CMK (cell line): ENCODE measurements around the gene SPAG4.

Experiments used
- DNase-seq: peaks from one replicate; pipeline ENCODE4 v3.0.0-alpha.2; 2010; ENCODE audit warnings: low read depth

The SPAG4 gene

DNA sequence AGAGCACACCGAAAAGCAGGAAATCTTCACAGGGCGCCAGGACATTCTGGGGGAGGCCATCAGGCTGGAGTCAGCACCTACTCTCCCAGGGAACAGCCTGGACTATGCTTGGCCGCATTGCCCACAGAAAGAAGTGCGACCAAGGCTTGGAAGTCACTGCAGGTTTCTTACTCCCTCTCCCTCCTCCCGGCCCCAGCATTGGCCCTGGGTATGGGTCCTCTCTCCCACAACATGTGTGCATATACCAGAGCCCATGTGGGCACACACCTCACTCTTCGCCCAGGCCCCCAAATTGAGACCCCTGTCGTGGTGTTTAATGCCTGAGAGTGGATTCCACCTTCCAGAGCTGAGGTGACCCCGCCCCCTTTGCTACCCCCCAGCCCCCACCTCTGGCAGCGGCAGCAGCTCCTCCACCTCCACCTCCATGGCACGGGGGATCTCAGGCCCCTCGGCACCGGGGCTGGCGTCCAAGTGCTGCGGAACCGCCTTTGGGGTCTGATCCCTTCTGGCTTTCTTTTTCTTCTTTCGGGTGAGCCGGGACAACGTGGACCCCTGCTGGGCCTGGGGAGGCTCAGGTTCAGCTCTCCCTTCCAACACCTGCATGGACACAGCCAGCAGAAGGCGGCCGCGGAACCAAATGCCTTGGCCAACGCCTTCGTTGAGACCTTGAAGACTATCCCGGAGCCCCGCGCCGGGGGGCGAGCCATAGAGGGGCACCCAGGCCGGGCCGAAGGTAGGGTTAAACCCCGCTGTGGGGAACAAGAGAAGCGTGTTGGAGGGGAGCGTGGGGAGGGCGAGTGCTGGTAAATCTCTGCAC lies 15.2 kb upstream of the SPAG4 start:
- no peak for DNase-seq

GRCh38 chr20:35600993-35601973 lies 14.3 kb upstream of the SPAG4 start:
- no peak for DNase-seq

- no peak for DNase-seq
These were observed 13.6 kb upstream of the SPAG4 start for GRCh38 chr20:35601990-35602389.

DNA sequence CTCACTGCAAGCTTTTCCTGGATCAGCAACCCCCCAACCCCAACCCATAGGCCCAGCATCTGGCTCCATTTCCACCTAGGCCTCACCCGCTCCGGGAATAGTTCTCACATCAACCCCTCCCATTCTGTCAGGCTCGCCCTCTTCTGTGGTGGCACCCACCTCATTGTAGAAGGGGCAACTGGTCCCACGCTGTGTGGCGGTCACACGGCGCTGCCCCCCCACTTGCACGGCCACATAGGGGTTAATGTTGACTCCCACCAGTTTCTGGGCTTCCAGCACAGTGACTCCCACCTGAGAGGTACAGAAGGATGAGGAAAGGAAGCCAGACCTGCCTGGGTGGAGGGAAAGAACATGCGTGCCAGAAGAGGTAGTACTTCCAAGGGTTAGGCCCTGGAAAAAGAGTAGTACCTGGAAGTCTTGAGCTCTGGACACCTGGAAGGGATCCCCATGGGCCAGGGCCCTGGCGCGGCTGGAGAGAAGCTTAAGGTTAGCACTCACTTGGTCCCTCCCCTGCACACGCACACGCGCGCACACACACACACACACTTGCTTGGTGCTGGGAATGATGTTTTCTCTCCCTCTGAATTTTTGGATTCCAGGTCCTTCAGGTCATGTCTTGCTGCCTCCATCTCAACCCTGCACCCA lies 12.7 kb upstream of the SPAG4 start:
- DNase-seq = no peak

- DNase-seq = no peak
These were observed 11.8 kb upstream of the SPAG4 start for GRCh38 chr20:35603695-35604448.

DNA sequence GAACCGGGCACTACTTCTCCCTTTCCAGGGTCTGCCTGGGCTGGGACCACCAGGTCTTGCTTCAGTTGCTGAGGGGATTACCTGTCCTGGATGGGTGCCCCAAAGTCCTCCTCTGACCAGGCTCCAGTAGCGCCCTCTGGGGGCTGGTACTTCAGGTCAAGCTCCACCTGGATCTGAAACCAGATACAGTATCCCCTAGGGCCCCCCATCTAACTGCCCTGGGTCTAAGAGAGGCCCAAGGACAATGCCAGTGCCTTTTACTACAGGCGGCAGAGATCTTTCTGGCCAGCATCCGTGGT lies 11.2 kb upstream of the SPAG4 start:
- no peak for DNase-seq

DNA sequence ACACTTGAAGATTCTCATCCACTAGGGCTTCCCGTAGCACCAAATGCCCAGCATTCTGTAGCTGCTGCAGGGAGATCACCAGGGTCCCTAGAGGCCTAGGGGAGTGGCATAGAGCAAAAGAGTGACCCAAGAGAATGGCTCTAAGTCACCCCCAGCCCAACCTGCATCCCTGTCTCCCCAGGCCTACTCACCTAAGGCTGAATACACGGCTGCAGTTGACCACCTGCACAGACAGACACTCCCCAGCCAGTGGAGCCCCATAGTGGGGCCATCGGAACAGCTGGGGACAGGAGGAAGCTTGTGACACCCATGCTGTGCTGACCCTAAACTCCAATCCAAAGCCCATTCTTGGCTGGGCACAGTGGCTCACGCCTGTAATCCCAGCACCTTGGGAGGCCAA lies 9.5 kb upstream of the SPAG4 start:
- no peak for DNase-seq

- no peak for DNase-seq
These were observed 8.5 kb upstream of the SPAG4 start for GRCh38 chr20:35607003-35607735.

DNA sequence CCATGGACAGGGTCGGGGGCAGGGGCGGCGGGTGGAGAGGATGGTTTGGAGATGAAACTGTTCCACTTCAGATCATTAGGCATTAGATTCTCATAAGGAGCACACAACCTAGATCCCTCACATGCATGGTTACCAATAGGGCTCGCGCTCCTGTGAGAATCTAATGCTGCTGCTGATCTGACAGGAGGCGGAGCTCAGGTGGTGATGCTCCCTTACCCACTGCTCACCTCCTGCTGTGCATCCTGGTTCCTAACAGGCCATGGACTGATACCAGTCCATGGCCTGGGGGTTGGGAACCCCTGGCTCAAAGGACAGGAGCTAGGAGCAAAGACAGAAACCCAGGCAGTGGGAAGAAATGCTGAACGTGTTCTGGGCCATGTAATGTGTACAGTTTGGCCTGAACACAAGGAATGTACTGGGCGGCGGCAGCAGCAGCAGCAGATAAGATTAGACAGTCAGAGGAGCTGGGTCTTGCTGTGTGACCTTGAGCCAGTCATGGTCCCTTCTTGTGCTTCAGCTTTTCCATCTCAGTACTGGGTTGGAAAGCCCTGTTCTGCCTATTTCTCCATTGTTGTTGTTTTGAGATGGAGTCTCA lies 4.7 kb upstream of the SPAG4 start:
- no peak for DNase-seq

GRCh38 chr20:35611482-35611881 lies 4.1 kb upstream of the SPAG4 start:
- no peak for DNase-seq

DNA sequence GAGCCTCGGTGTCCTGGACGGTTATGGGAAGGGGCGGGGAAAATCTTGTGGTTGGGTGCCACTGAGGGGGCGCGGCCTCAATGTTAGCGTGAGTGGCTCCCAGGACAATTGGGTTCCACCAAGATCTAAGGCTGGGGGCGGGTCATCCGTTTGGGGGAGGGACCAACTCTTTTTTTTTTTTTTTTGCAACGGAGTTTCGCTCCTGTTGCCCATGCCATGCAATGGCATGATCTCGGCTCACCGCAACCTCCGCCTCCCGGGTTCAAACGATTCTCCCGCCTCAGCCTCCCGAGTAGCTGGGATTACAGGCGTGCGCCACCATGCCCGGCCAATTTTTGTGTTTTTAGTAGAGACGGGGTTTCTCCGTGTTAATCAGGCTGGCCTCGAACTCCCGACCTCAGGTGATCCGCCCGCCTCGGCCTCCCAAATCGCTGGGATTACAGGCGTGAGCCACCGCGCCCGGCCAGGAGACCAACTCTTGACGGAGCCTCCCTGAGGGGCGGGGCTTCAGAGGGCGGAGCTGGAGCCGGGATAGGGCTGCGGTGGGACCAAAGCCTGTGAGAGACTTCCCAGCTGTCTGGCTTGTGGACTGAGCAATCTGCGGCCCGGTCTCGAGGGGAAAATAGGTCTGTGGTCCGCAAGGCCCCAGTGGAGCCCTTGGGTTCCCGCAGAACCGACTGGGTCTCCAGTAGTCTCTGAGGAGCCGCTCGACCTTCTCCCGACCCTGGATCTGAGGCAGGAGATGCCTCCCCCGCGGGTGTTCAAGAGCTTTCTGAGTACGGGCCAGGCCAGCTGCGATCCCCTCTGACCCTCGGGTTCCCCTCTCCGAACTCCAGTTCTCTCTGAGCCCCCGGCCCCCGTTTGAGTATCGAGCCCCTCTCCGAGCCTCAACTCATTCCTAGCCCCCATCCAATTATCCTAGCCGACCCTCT lies 1.1 kb downstream of the SPAG4 start:
- DNase-seq = peak; percentile 61

DNA sequence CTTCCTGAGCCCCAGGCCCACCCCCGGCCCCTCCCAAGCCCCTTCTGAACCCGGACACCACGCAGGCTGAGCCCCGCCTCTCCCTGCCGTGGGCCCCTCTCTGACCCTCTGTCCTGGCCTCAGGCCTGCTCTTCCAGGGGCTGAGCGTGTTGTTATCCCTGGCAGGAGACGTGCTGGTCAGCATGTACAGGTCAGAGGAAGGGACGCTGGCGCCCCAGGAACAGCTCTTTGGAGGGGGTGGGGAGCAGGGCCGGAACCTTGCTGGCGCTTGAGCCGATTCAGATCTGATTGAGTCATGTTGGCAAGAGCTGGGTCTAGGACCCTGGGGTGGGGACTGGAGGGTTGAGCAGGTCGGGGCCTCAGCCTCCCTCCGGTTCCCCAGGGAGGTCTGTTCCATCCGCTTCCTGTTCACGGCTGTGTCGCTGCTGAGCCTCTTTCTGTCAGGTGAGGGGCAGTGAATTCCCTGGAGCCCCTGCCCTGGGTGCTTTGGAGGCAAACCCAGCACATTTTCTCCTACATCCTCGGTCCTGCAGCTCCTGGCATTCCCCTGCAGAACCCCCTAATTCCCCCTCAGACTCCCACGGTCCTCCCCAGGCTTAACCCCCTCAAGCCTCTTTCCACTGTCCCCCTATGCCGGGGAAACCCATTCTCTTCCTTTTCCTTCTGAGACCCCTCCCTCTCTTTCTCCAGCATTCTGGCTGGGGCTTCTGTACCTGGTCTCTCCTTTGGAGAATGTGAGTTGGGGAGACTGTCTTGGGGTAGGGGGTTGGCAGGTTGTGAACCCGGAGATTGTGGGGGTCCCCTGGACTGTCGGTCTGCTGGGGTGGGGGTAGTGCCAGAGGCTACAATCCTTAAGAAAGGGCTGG lies 2.0 kb downstream of the SPAG4 start:
- DNase-seq = peak; percentile 54

DNA sequence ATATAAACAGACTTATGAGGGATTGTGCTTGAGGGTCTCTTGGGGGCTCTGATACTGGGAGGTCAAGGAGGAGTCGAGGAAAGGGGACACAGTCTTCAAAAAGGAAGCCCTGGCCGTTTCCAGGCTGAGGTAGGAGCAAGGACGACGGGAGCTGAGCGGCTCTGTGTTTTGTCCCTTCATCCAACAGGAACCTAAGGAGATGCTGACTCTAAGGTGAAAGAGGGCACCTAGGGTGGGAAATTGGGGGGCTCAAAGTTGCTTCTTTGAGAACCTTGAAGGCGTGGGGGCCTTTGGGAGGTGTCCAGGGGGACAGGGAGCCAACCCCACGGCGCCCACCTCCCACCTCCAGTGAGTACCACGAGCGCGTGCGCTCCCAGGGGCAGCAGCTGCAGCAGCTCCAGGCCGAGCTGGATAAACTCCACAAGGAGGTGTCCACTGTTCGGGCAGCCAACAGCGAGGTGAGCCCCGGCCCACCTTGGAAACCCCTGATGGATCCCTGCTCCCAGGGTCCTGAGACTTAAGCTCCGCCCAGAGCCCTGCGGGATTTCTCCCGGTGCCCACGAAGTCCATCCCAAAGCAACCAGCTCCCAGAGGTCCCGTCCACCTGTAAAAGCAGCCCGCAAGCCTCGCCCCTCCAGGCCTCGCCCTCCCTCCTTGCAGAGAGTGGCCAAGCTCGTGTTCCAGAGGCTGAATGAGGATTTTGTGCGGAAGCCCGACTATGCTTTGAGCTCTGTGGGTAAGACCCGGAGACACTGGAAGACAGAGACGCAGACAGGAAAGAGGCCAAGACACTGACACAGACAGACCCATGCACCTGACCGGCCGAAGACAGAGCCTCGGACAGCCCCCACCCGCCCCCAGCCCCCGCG lies 2.9 kb downstream of the SPAG4 start:
- no peak for DNase-seq

DNA sequence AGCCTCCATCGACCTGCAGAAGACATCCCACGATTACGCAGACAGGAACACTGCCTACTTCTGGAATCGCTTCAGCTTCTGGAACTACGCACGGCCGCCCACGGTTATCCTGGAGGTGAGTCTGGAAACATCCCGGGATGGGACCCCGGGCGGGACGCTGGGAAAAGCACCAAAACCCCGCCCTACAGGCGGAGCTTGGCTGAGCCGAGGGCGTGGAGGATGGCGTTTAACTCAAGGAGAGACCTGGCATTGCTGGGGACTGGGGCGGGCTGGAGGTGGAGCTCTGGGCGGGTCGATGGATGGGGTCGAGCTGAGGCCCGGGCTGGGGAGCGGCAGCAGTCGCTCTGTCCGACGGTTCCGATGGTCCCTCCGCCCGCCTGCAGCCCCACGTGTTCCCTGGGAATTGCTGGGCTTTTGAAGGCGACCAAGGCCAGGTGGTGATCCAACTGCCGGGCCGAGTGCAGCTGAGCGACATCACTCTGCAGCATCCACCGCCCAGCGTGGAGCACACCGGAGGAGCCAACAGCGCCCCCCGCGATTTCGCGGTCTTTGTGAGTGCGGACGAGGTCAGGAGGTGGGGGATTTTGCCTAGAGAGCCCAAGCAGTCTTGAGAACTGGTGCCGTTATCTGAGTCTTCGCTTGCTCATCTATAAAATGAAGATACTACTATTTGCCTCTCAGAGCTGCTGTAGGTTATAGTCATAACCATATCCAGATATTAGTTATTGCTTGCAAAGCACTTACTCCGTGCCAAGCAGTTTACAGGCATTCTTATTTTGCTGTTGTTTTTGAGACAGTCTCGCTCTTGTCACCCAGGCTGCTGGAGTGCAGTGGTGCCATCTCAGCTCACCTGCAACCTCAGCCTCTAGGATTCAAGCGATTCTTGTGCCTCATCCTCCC lies 3.8 kb downstream of the SPAG4 start:
- no peak for DNase-seq

DNA sequence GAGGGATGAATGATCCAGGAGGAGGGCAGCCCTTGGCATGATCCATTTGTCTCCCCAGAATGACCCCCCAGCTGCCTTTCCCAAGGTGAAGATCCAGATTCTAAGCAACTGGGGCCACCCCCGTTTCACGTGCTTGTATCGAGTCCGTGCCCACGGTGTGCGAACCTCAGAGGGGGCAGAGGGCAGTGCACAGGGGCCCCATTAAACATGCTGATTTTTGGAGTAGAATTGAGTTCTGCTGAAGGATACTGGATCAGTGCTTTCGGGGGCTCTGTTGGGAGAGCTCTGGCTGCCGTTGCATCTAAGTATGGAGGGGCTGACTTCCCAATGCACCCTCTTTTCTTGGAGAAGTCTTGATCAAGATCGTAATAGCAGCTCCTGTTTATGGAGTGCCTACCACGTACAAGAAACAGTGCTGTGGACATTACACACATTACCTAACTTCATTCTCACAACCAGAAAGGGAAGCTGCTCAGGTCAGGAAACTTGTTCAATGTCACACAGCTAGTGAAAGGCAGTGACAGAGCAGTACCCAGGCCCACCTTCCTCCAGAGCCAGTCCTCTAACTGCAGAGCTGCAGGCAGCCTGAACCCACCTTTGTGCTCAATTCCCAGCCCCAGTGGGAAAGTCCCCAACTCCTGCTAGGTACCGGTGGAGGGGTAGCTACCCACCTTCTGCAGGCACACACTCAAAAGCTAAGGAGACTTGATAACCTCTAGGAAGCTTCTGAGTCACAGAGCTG lies 5.4 kb downstream of the SPAG4 start:
- no peak for DNase-seq

GRCh38 chr20:35621560-35621946 lies 5.9 kb downstream of the SPAG4 start:
- no peak for DNase-seq
